Choroid plexus epithelial cell (primary cell): ENCODE results near the gene DCST1.

Experiments
- DNase-seq: peaks from one replicate; pipeline ENCODE4 v3.0.0-alpha.2; 2010; ENCODE audit warnings: low read depth
- H3K4me3 ChIP-seq: 2 replicates; pipeline ENCODE4 v1.5.1; 2011; ENCODE audit warnings: low read depth, mild to moderate bottlenecking, control low read depth, low read length, moderate library complexity
- TF ChIP-seq, protein P1 (sequence below): conservative IDR thresholded peaks from 2 replicates; pipeline ENCODE4 v1.5.1; 2011; ENCODE audit warnings: low read depth, mild to moderate bottlenecking, control low read depth, inconsistent platforms, low read length, moderate library complexity

Gene DCST1

DNA sequence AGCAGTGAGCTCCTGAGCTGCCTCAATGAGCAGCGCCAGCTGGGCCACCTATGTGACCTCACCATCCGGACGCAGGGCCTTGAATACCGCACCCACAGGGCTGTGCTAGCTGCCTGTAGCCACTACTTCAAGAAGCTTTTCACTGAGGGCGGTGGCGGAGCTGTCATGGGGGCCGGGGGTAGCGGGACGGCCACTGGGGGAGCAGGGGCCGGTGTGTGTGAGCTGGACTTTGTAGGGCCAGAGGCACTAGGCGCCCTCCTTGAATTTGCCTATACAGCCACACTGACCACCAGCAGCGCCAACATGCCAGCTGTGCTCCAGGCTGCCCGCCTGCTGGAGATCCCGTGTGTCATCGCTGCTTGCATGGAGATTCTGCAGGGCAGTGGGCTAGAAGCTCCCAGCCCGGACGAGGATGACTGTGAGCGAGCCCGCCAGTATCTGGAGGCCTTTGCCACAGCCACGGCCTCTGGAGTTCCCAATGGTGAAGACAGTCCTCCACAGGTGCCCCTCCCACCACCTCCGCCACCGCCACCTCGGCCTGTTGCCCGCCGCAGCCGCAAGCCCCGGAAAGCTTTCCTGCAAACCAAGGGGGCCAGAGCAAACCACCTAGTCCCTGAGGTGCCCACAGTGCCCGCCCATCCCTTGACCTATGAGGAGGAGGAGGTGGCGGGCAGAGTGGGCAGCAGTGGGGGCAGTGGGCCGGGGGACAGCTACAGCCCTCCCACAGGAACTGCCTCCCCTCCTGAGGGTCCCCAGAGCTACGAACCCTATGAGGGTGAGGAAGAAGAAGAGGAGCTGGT is 18.7 kb upstream of the DCST1 start:
- TF ChIP-seq, protein P1, sequence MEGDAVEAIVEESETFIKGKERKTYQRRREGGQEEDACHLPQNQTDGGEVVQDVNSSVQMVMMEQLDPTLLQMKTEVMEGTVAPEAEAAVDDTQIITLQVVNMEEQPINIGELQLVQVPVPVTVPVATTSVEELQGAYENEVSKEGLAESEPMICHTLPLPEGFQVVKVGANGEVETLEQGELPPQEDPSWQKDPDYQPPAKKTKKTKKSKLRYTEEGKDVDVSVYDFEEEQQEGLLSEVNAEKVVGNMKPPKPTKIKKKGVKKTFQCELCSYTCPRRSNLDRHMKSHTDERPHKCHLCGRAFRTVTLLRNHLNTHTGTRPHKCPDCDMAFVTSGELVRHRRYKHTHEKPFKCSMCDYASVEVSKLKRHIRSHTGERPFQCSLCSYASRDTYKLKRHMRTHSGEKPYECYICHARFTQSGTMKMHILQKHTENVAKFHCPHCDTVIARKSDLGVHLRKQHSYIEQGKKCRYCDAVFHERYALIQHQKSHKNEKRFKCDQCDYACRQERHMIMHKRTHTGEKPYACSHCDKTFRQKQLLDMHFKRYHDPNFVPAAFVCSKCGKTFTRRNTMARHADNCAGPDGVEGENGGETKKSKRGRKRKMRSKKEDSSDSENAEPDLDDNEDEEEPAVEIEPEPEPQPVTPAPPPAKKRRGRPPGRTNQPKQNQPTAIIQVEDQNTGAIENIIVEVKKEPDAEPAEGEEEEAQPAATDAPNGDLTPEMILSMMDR = no peak
- no peak for DNase-seq
- H3K4me3 ChIP-seq = no peak overlapping the region

- no peak for DNase-seq
- no peak overlapping the region for H3K4me3 ChIP-seq
- TF ChIP-seq, protein P1 = no peak
These were observed 17.9 kb upstream of the DCST1 start for GRCh38 chr1:155015527-155016230.

DNA sequence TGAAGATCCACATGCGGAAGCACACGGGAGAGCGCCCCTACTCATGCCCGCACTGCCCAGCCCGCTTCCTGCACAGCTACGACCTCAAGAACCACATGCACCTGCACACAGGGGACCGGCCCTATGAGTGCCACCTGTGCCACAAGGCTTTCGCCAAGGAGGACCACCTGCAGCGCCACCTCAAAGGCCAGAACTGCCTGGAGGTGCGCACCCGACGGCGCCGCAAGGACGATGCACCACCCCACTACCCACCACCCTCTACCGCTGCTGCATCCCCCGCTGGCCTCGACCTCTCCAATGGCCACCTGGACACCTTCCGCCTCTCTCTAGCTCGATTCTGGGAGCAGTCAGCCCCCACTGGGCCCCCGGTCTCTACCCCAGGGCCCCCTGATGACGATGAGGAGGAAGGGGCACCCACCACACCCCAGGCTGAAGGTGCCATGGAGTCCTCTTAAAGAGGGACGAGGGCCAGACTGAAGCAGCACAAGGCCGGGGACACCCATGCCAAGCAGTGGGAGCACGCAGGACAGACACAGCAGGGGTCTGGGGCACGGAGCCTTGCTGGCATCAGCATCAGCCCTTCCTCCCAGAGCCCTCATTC is 17.3 kb upstream of the DCST1 start:
- DNase-seq = no peak
- H3K4me3 ChIP-seq = no peak overlapping the region
- TF ChIP-seq, protein P1 = no peak

- TF ChIP-seq, protein P1 = peak; percentile 92
- peak overlapping the region; percentile 59 for H3K4me3 ChIP-seq
- DNase-seq = peak; percentile 88
These were observed 16.3 kb upstream of the DCST1 start for GRCh38 chr1:155017041-155017945.

- no peak for DNase-seq
- H3K4me3 ChIP-seq = peak overlapping the region; percentile 59
- TF ChIP-seq, protein P1 = no peak
These were observed 15.7 kb upstream of the DCST1 start for GRCh38 chr1:155017946-155018316.

DNA sequence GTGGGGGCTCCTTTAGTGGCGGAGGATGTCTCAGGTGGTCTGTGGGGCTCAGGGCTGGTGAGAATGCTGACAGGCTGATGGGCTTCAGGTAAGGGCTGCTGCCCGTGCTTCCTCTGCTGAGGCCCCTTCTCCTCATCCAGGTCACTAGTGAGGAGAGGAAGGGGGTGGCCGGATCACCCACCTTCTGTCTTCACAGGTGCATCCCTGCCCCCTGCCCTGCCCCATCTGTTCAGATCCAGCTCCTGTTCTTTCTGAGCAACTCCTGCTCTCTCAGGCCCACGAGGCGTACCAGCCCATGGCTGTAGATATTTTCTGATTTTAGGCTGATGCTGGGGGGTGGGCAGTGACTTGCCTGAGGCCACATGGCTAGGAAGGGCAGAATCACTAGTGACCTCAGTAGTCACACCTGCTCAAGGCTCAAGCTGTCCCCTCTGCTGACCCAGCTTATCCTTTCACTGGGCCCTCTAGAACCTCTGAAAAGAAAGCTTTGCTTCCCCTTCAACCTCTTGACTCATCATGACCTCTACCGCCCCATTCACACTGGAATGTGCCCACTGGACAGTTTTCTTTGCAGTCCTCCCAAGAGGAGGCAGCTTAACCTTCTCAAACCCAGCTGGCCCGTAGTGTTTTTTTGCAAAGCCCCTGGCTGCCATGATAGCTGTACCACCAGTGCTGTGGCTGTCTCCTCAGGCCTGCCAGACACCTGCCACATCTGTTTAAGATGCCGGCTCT is 14.8 kb upstream of the DCST1 start:
- TF ChIP-seq, protein P1 = no peak
- no peak overlapping the region for H3K4me3 ChIP-seq
- no peak for DNase-seq
